ENCODE measurements around the gene ERVH48-1.

DNA sequence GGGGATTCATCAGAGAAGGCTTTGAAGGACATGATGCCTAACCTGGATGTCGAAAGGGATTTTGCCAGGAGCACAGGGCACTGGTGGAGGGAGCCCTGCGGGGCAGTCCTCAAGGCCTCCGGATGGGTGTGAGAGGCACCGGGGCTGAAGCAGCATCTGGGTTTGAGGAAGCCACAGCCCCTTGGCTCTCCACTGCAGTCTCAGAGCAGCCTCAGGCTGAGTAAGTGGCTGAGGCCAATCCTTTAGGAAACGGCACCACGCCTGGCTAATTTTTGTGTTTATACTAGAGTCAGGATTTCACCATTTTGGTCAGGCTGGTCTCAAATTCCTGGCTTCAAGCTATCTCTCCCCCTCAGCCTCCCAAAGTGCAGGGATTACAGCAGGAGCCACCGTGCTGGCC lies 12.0 kb downstream of the ERVH48-1 start:
- no peak for TF ChIP-seq POLR2AphosphoS5 (IDR thresholded peaks at IDR 0.05; ENCODE audit: low read depth, low read length)
- TF ChIP-seq, protein P1, sequence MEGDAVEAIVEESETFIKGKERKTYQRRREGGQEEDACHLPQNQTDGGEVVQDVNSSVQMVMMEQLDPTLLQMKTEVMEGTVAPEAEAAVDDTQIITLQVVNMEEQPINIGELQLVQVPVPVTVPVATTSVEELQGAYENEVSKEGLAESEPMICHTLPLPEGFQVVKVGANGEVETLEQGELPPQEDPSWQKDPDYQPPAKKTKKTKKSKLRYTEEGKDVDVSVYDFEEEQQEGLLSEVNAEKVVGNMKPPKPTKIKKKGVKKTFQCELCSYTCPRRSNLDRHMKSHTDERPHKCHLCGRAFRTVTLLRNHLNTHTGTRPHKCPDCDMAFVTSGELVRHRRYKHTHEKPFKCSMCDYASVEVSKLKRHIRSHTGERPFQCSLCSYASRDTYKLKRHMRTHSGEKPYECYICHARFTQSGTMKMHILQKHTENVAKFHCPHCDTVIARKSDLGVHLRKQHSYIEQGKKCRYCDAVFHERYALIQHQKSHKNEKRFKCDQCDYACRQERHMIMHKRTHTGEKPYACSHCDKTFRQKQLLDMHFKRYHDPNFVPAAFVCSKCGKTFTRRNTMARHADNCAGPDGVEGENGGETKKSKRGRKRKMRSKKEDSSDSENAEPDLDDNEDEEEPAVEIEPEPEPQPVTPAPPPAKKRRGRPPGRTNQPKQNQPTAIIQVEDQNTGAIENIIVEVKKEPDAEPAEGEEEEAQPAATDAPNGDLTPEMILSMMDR (IDR thresholded peaks at IDR 0.05): no peak
